Loucy (cell line): ENCODE data around the gene ARHGAP26.

ENCODE experiments used
- CTCF ChIP-seq: fragments of 200-600 bp; sonication (generic); conservative IDR thresholded peaks from 2 replicates; pipeline ENCODE4 v1.5.1; 2014; ENCODE audit warnings: mild to moderate bottlenecking, antibody characterized with exemption, low read length
- EZH2phosphoT487 ChIP-seq: fragments of 200-600 bp; IDR thresholded peaks from 2 replicates; pipeline ENCODE4 v1.6.1; 2018; ENCODE audit warnings: antibody characterized with exemption, mild to moderate bottlenecking, moderate library complexity, borderline replicate concordance

GRCh38 chr5:143244990-143245389, 474.8 kb downstream of the ARHGAP26 start:
- TF ChIP-seq CTCF (no peak), EZH2phosphoT487 (no peak)
